DOHH2 (cell line): ENCODE measurements around the gene USP48.
"Not testable (repeated sequence)": the region's sequence is repeated elsewhere in the genome, so short reads cannot be mapped to it uniquely, and the experiment has no call there.

Source experiments
- H3F3A ChIP-seq: fragments of 200-600 bp; sonication (generic), shearing (Covaris generic); 2 replicates; pipeline ENCODE4 v1.6.0; 2016; ENCODE audit warnings: antibody characterized with exemption, mild to moderate bottlenecking; ENCODE audit not compliant: control insufficient read depth, insufficient read depth
- H3K27ac ChIP-seq: fragments of 200-600 bp; sonication (generic); 2 replicates; pipeline ENCODE4 v1.5.1; 2014; ENCODE audit warnings: low read depth, mild to moderate bottlenecking, low read length, moderate library complexity
- H3K27me3 ChIP-seq: fragments of 200-600 bp; sonication (generic); 2 replicates; pipeline ENCODE4 v1.6.1; 2014; ENCODE audit warnings: mild to moderate bottlenecking, low read length, mixed read lengths; ENCODE audit not compliant: control insufficient read depth
- H3K36me3 ChIP-seq: fragments of 200-600 bp; sonication (generic); 2 replicates; pipeline ENCODE4 v1.6.1; 2014; ENCODE audit warnings: mild to moderate bottlenecking, low read length, moderate library complexity, mixed read lengths; ENCODE audit not compliant: control insufficient read depth
- H3K4me1 ChIP-seq: fragments of 200-600 bp; sonication (generic); 2 replicates; pipeline ENCODE4 v1.6.1; 2014; ENCODE audit warnings: mild to moderate bottlenecking, low read length, mixed read lengths; ENCODE audit not compliant: control insufficient read depth
- H3K4me2 ChIP-seq: fragments of 200-600 bp; sonication (generic); 2 replicates; pipeline ENCODE4 v1.6.0; 2014; ENCODE audit warnings: mild to moderate bottlenecking, low read length, moderate library complexity
- H3K4me3 ChIP-seq: fragments of 200-600 bp; sonication (generic); 2 replicates; pipeline ENCODE4 v1.5.1; 2014; ENCODE audit warnings: mild to moderate bottlenecking, low read length, mixed read lengths
- H3K79me2 ChIP-seq: fragments of 200-600 bp; sonication (generic); 2 replicates; pipeline ENCODE4 v1.6.1; 2014; ENCODE audit warnings: mild to moderate bottlenecking, low read length, mixed read lengths; ENCODE audit not compliant: control insufficient read depth
- H3K9me2 ChIP-seq: fragments of 200-600 bp; sonication (generic); replicated peaks from 2 replicates; pipeline ENCODE4 v1.6.1; 2014; ENCODE audit warnings: mild to moderate bottlenecking, low read length, mixed read lengths; ENCODE audit not compliant: control insufficient read depth
- H3K9me3 ChIP-seq: fragments of 200-600 bp; sonication (generic); 2 replicates; pipeline ENCODE4 v1.6.1; 2014; ENCODE audit warnings: antibody characterized with exemption, low read length, mixed read lengths; ENCODE audit not compliant: control insufficient read depth, insufficient read depth
- H4K20me1 ChIP-seq: fragments of 200-600 bp; sonication (generic); 2 replicates; pipeline ENCODE4 v1.6.0; 2014; ENCODE audit warnings: low read depth, mild to moderate bottlenecking, antibody characterized with exemption, low read length, moderate library complexity; ENCODE audit not compliant: control insufficient read depth, insufficient read depth
- CTCF ChIP-seq: fragments of 200-600 bp; sonication (generic); IDR thresholded peaks from one replicate; pipeline ENCODE4 v1.5.1; 2014; ENCODE audit warnings: antibody characterized with exemption, mild to moderate bottlenecking, low read depth, low read length; ENCODE audit not compliant: poor library complexity, severe bottlenecking
- EZH2phosphoT487 ChIP-seq: fragments of 200-600 bp; sonication (generic); IDR thresholded peaks from 2 replicates; pipeline ENCODE4 v1.6.1; 2017; ENCODE audit warnings: borderline replicate concordance, mild to moderate bottlenecking, antibody characterized with exemption, low read length, moderate library complexity, mixed read lengths

Gene USP48

GRCh38 chr1:21633141-21633755 is 149.7 kb downstream of the USP48 start:
- H3K9me3 ChIP-seq: no peaks in the 10 kb centered on the region
- H3F3A ChIP-seq: no peaks in the 10 kb centered on the region
- TF ChIP-seq EZH2phosphoT487 (no peak), CTCF (no peak)
- H3K27me3 ChIP-seq: no peaks in the 10 kb centered on the region
- no peak overlapping the region for H3K4me3 ChIP-seq
- H3K27ac ChIP-seq: no peak overlapping the region
- H3K4me2 ChIP-seq: no peak overlapping the region
- no peaks in the 10 kb centered on the region for H3K79me2 ChIP-seq
- no peaks in the 10 kb centered on the region for H3K4me1 ChIP-seq
- H3K36me3 ChIP-seq: no peaks in the 10 kb centered on the region
- no peaks in the 10 kb centered on the region for H3K9me2 ChIP-seq
- H4K20me1 ChIP-seq: no peaks in the 10 kb centered on the region

- H3K4me1 ChIP-seq: no peaks in the 10 kb centered on the region
- H3K36me3 ChIP-seq: no peaks in the 10 kb centered on the region
- H3K27ac ChIP-seq: no peak overlapping the region
- no peaks in the 10 kb centered on the region for H3K27me3 ChIP-seq
- no peaks in the 10 kb centered on the region for H3K9me3 ChIP-seq
- no peak overlapping the region for H3K4me3 ChIP-seq
- TF ChIP-seq EZH2phosphoT487 (no peak), CTCF (no peak)
- H4K20me1 ChIP-seq: no peaks in the 10 kb centered on the region
- no peaks in the 10 kb centered on the region for H3F3A ChIP-seq
- no peaks in the 10 kb centered on the region for H3K9me2 ChIP-seq
- H3K79me2 ChIP-seq: no peaks in the 10 kb centered on the region
- H3K4me2 ChIP-seq: no peak overlapping the region
These were observed 150.7 kb downstream of the USP48 start for GRCh38 chr1:21631944-21632887.

GRCh38 chr1:21631590-21631943 is 151.4 kb downstream of the USP48 start:
- H3K4me1 ChIP-seq, H3K4me3 ChIP-seq, H3K27me3 ChIP-seq, H3K36me3 ChIP-seq, H3K27ac ChIP-seq, H3K79me2 ChIP-seq, H3K9me3 ChIP-seq, H3K9me2 ChIP-seq, H3K4me2 ChIP-seq, H3F3A ChIP-seq, H4K20me1 ChIP-seq: not testable (repeated sequence)
